ENCODE results near the gene KLC1.

KLC1 gene

GRCh38 chr14:103626146-103626850 is 2.7 kb upstream of the KLC1 start:
- TF ChIP-seq CTCF (IDR thresholded peaks at IDR 0.05; ENCODE audit: extremely low read depth, missing control alignments): no peak
- no peak for DNase-seq (ENCODE audit: low spot score)

- DNase-seq (ENCODE audit: low spot score): no peak
- TF ChIP-seq CTCF (IDR thresholded peaks at IDR 0.05; ENCODE audit: extremely low read depth, missing control alignments): no peak
Measured at GRCh38 chr14:103627073-103628025, 1.7 kb upstream of the KLC1 start.

DNA sequence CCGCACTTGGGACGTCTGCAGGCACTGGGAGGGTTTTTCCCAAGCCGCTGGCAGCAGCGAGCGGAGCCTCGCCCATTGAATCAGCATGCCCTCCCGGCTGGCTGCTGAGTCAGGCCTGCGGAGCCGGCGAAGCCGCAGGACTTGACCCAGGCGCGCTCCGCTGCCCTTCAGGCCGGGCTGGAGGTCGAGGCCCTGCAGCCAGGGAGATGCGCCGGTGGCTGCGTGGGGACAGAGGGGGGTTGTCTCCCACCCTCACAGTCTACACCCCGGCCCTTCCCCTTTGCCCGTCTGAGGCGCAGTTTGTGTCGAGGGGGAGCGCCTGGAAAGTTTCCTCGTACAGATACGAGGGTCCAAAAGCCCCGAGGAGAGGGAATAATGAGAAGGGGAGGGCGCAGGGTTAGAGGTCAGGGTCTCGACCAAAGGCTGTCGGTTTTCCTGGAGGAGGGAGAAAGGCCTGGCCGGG is 759 bp upstream of the KLC1 start:
- DNase-seq (ENCODE audit: low spot score): peak; percentile 68
- no peak for TF ChIP-seq CTCF (IDR thresholded peaks at IDR 0.05; ENCODE audit: extremely low read depth, missing control alignments)

DNA sequence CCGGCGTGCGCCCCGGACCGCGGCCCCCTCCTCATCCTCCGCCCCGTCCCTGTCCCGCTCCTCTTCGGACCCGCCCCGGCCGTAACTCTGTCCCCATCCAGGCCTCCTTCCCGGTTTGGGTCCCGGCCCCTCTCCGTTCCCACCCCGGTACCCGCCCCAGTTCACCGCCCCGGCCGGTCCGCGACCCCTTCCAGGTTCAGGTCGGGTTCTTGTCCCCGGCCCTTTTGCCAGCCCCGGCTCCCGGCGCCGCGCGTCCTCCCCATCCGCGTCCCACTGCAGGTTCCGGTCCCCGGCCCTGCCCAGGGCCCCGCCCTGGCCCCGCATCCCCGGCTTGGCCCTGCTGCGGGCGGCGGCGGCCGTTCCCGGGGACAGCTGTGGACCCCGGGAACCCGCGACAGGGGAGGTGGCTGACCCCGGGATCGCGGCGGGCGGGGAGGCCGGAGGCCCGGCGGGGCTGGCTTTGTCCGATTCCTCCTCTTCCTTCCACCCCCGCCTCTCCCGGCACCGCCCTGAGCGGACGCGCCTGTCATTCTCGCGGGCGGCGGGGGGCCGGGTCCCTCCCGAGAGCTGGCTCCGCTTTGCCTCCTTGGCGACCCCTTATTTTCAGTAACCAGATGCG is 601 bp downstream of the KLC1 start:
- TF ChIP-seq CTCF (IDR thresholded peaks at IDR 0.05; ENCODE audit: extremely low read depth, missing control alignments): no peak
- DNase-seq (ENCODE audit: low spot score): peak; percentile 81

- no peak for TF ChIP-seq CTCF (IDR thresholded peaks at IDR 0.05; ENCODE audit: extremely low read depth, missing control alignments)
- no peak for DNase-seq (ENCODE audit: low spot score)
Measured at GRCh38 chr14:103630364-103631108, 1.5 kb downstream of the KLC1 start.

DNA sequence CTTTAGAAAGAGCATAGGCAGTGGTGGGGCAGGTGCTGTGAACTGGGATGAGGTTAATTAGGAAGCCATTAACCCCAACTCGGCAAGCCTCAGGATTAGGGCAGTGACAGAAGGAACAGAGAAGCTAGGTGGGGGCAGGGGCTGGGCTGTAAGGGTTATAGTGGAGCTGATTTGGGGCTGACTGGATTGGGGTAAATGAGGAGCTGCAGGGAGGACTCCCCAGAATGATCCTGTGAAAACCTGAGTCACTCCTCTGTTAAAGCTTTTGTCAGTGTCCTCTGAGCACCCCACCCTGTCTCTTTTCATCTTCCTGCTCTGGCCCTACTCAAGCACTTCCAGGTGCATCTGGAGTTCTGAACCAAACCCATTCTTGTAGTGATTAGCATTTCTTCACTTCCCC is 4.4 kb downstream of the KLC1 start:
- DNase-seq (ENCODE audit: low spot score): no peak
- no peak for TF ChIP-seq CTCF (IDR thresholded peaks at IDR 0.05; ENCODE audit: extremely low read depth, missing control alignments)
